Measurements from ENCODE around the gene DHPS.
"Not testable (repeated sequence)": the region's sequence is repeated elsewhere in the genome, so short reads cannot be mapped to it uniquely, and the experiment has no call there.

Gene DHPS

GRCh38 chr19:12681074-12681987, at the start of gene DHPS:
Gene DHPS, minus strand, starts transcription at chr19:12681880. Its CDS starts 114 bp downstream, at chr19:12681766.
- peak; percentile 78 to 93 for DNase-seq

- DNase-seq: no peak
Measured at GRCh38 chr19:12731337-12731736, 49.7 kb upstream of the DHPS start.

GRCh38 chr19:12730064-12730463, 48.4 kb upstream of the DHPS start:
- DNase-seq: no peak

GRCh38 chr19:12727745-12728433, 46.2 kb upstream of the DHPS start:
- DNase-seq: no peak

GRCh38 chr19:12726988-12727316, 45.3 kb upstream of the DHPS start:
- DNase-seq: no peak

- not testable (repeated sequence) for DNase-seq
Measured at GRCh38 chr19:12725612-12726011, 43.9 kb upstream of the DHPS start.

GRCh38 chr19:12723641-12724426, 42.2 kb upstream of the DHPS start, which contains the start of gene TNPO2:
Gene TNPO2, minus strand, starts transcription at chr19:12723932. Its CDS starts 2,955 bp downstream, at chr19:12720977.
- DNase-seq: peak; percentile 3 to 15

- DNase-seq: no peak
Measured at GRCh38 chr19:12723381-12723640, 41.6 kb upstream of the DHPS start.

GRCh38 chr19:12722566-12723380, 41.1 kb upstream of the DHPS start:
- DNase-seq: peak; percentile 74 to 95

- no peak for DNase-seq
Measured at GRCh38 chr19:12721656-12722565, 40.2 kb upstream of the DHPS start.

- DNase-seq: no peak
Measured at GRCh38 chr19:12720851-12721655, 39.4 kb upstream of the DHPS start.

GRCh38 chr19:12720296-12720695, 38.6 kb upstream of the DHPS start:
- no peak for DNase-seq

- DNase-seq: no peak
Measured at GRCh38 chr19:12715929-12716328, 34.2 kb upstream of the DHPS start.

- no peak for DNase-seq
Measured at GRCh38 chr19:12715102-12715501, 33.4 kb upstream of the DHPS start.

GRCh38 chr19:12713304-12713703, 31.6 kb upstream of the DHPS start:
- not testable (repeated sequence) for DNase-seq

GRCh38 chr19:12712077-12712476, 30.4 kb upstream of the DHPS start:
- not testable (repeated sequence) for DNase-seq

- DNase-seq: no peak
Measured at GRCh38 chr19:12711187-12711586, 29.5 kb upstream of the DHPS start.

GRCh38 chr19:12708641-12709040, 27.0 kb upstream of the DHPS start:
- no peak for DNase-seq

- DNase-seq: no peak
Measured at GRCh38 chr19:12706332-12706718, 24.6 kb upstream of the DHPS start.

- no peak for DNase-seq
Measured at GRCh38 chr19:12705654-12706331, 24.1 kb upstream of the DHPS start.
